CD4-positive, CD25-positive, alpha-beta regulatory T cell (primary cell): ENCODE results near the gene CBFA2T2. TPM values are rescaled to one million over a fixed set of nuclear protein-coding genes. Genes with fewer than 3 reads are reported as not detected.
"Not testable (repeated sequence)": the region's sequence is repeated elsewhere in the genome, so short reads cannot be mapped to it uniquely, and the experiment has no call there.

Source experiments
- ATAC-seq, 2 donors: fragments of 150-1000 bp; cut with Tn5 transposase; one replicate each; pipeline ENCODE4 v1.10.0; 2021; ENCODE audit warnings: low read depth in 2 of 2, moderate number of reproducible peaks in 2 of 2, moderate library complexity in 1 of 2
- DNase-seq, 3 donors: peaks; one replicate each; pipeline versions ENCODE4 v3.0.0 to v3.0.0-alpha.2; 2012 to 2022; ENCODE audit warnings: mixed read lengths in 1 of 3
- H3K27ac ChIP-seq: one replicate; pipeline ENCODE4 v1.7.0; 2013; ENCODE audit warnings: mild to moderate bottlenecking, low read length; ENCODE audit not compliant: insufficient read depth, poor library complexity, severe bottlenecking
- H3K27me3 ChIP-seq: one replicate; pipeline ENCODE4 v1.7.0; 2013; ENCODE audit warnings: low read length; ENCODE audit not compliant: control insufficient read depth, insufficient read depth
- H3K36me3 ChIP-seq: one replicate; pipeline ENCODE4 v1.7.0; 2013; ENCODE audit warnings: mild to moderate bottlenecking, low read length, moderate library complexity; ENCODE audit not compliant: control insufficient read depth, insufficient read depth
- H3K4me1 ChIP-seq: 2 replicates; pipeline ENCODE4 v1.7.0; 2013; ENCODE audit warnings: mild to moderate bottlenecking, low read length; ENCODE audit not compliant: insufficient read depth, control insufficient read depth, poor library complexity, severe bottlenecking
- H3K4me3 ChIP-seq: one replicate; pipeline ENCODE4 v1.7.0; 2013; ENCODE audit warnings: low read depth, mild to moderate bottlenecking, low read length, moderate library complexity
- H3K9me3 ChIP-seq, 2 experiments: 1 replicate in 1 of 2; 2 replicates in 1 of 2; pipeline ENCODE4 v1.7.0; 2013; ENCODE audit warnings: low read length in 2 of 2, mild to moderate bottlenecking in 1 of 2, moderate library complexity in 1 of 2; ENCODE audit not compliant: control insufficient read depth in 2 of 2
- H3K27ac Mint-ChIP-seq, 3 donors: one replicate each; pipeline ENCODE4 v1.8.0; 2020 to 2022; ENCODE audit warnings: mild to moderate bottlenecking in 3 of 3, mixed read lengths in 3 of 3, moderate library complexity in 2 of 3
- H3K27me3 Mint-ChIP-seq: one replicate; pipeline ENCODE4 v1.8.0; 2022; ENCODE audit warnings: mild to moderate bottlenecking, mixed read lengths
- H3K36me3 Mint-ChIP-seq: one replicate; pipeline ENCODE4 v1.8.0; 2020; ENCODE audit warnings: mixed read lengths
- H3K4me1 Mint-ChIP-seq, 4 donors: one replicate each; pipeline ENCODE4 v1.8.0; 2020 to 2022; ENCODE audit warnings: mixed read lengths in 4 of 4, mild to moderate bottlenecking in 1 of 4
- H3K4me3 Mint-ChIP-seq, 4 donors: one replicate each; pipeline ENCODE4 v1.8.0; 2020 to 2022; ENCODE audit warnings: mild to moderate bottlenecking in 4 of 4, mixed read lengths in 4 of 4, moderate library complexity in 3 of 4
- H3K9me3 Mint-ChIP-seq, 7 donors: one replicate each; pipeline ENCODE4 v1.8.0; 2020 to 2022; ENCODE audit warnings: mixed read lengths in 7 of 7, mild to moderate bottlenecking in 3 of 7, moderate library complexity in 2 of 7
- polyA plus RNA-seq, 4 donors: library from polyadenylated mRNA; unstranded; fragments of 300-500 nt; fragmentation: Illumina TruSeq; gene quantifications; one replicate each; pipeline ENCODE4 v1.2.3, GENCODE V29; 2021
- total RNA-seq: library from RNA; stranded (reverse); gene quantifications from one replicate; pipeline ENCODE4 v1.2.3, GENCODE V29; 2022

Gene CBFA2T2
- total and polyA plus RNA-seq, 5 donors from 2014 or later, result 11.8 to 31.0 (median 14.0) TPM

DNA sequence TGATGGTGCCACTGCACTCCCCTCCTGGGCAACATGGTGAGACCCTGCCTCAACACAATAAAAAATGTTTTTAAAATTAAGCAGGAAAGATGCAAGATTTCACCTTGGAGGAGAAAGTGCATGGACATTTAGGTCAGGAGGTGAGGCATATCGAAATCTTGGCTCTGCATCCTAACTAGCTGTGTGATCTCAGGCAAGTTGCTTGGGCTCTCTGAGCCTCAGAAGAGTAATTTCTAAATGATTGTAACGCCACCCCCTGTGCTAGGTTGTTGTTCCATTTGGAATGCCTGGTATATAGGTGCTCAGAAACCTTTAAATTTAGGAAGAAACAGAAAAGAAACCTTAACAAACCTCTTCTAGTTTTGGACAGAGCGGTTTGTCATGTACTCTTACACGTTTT lies 136.3 kb downstream of the CBFA2T2 start:
- Mint-ChIP-seq H3K4me3 (no peak overlapping the region), H3K9me3 (peaks cover 0 to 2% (median 0%) of the 10 kb centered on the region in 7 donors), H3K36me3 (peaks cover 53% of the 10 kb centered on the region), H3K4me1 (peaks cover 18 to 34% (median 23%) of the 10 kb centered on the region in 4 donors), H3K27me3 (no peaks in the 10 kb centered on the region), H3K27ac (peak overlapping the region in 1 of 3 donors; percentile 78)
- Histone ChIP-seq H3K27me3 (no peaks in the 10 kb centered on the region), H3K4me1 (peaks cover 16% of the 10 kb centered on the region), H3K27ac (no peak overlapping the region), H3K9me3 (no peaks in the 10 kb centered on the region), H3K4me3 (no peak overlapping the region), H3K36me3 (peaks cover 55% of the 10 kb centered on the region)
- DNase-seq (no peak), ATAC-seq (no peak)

DNA sequence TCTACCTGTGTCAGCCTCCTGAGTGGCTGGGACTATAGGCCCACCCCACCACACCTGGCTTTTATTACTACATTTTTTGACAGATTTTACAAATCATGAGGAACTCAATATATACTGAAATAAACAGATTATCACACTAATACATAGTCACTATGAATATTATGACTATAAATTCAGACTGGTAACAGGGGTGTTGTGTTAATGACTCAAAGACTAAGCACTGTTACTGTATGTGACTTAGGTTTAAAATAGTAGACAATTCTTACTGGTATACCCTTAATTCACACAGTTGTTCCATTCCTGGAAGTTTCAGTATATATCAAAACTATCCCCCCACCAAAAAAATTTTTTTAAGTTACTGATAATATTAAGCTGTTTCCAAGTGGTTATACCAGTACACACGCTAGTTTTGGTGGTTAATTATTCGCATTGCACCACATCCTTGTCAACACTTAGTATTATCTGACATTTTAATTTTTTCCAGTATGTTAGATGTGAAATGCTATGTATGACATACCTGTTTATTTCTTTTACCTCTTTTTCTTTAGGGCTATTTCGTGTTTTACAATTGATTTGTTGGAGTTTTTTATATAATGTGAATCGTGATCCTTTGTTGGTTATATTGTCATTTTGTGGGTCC lies 137.8 kb downstream of the CBFA2T2 start:
- no peak overlapping the region for H3K4me3 Mint-ChIP-seq
- ATAC-seq (no peak), DNase-seq (no peak)
- Histone ChIP-seq H3K27me3 (no peaks in the 10 kb centered on the region), H3K9me3 (no peaks in the 10 kb centered on the region), H3K4me3 (no peak overlapping the region), H3K27ac (no peak overlapping the region), H3K4me1 (peaks cover 16% of the 10 kb centered on the region), H3K36me3 (peaks cover 56% of the 10 kb centered on the region)
- H3K4me1 Mint-ChIP-seq, result peaks cover 12 to 27% (median 19%) of the 10 kb centered on the region in 4 donors
- peaks cover 51% of the 10 kb centered on the region for H3K36me3 Mint-ChIP-seq
- H3K27me3 Mint-ChIP-seq, result no peaks in the 10 kb centered on the region
- no peak overlapping the region for H3K27ac Mint-ChIP-seq
- peaks cover 0 to 2% (median 0%) of the 10 kb centered on the region in 7 donors for H3K9me3 Mint-ChIP-seq

DNA sequence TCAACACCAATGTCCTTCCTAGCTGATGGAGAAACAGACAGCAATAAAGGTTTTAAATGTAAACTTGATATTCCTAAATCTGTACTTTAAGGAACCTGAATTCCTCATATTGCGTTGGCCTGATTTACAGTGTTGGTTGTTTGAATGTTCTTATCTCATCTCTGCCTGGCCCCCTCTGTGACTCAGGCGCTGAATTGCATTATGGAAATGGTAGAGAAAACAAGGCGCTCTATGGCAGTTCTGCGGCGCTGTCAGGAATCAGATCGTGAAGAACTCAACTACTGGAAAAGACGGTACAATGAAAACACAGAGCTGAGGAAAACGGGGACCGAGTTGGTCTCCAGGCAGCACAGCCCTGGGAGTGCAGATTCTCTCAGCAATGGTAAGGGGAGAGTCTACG lies 139.6 kb downstream of the CBFA2T2 start:
- no peak overlapping the region for H3K27ac ChIP-seq
- Mint-ChIP-seq H3K36me3 (peaks cover 46% of the 10 kb centered on the region), H3K4me1 (peaks cover 12 to 23% (median 15%) of the 10 kb centered on the region in 4 donors), H3K27me3 (no peaks in the 10 kb centered on the region), H3K9me3 (no peaks in the 10 kb centered on the region), H3K27ac (peak overlapping the region in 1 of 3 donors; percentile 39), H3K4me3 (no peak overlapping the region)
- H3K27me3 ChIP-seq, result no peaks in the 10 kb centered on the region
- DNase-seq (no peak), ATAC-seq (no peak)
- no peak overlapping the region for H3K4me3 ChIP-seq
- peaks cover 11% of the 10 kb centered on the region for H3K4me1 ChIP-seq
- no peaks in the 10 kb centered on the region for H3K9me3 ChIP-seq
- H3K36me3 ChIP-seq, result peaks cover 51% of the 10 kb centered on the region

DNA sequence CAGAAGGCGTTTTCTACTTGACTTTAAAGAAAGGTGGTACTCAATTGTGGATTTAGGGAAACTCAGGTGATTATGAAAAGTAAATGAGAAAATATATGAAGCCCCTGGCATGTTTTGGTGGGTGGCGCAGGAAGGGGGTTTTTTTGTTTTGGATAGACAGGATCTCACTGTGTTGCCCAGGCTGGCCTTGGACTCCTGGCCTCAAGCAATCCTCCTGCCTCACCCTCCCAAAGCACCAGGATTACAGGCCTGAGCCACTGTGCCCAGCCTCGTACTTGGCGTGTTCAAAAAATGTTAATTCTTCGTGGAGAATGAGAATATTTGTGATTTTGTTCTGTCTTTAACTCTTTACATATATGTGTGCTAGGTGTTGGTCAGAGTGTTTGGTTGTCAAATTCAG lies 140.1 kb downstream of the CBFA2T2 start:
- Mint-ChIP-seq H3K36me3 (peaks cover 42% of the 10 kb centered on the region), H3K9me3 (no peaks in the 10 kb centered on the region), H3K4me3 (no peak overlapping the region), H3K27me3 (no peaks in the 10 kb centered on the region), H3K27ac (peak overlapping the region in 1 of 3 donors; percentile 79), H3K4me1 (peaks cover 9 to 19% (median 12%) of the 10 kb centered on the region in 4 donors)
- Histone ChIP-seq H3K27me3 (no peaks in the 10 kb centered on the region), H3K27ac (no peak overlapping the region), H3K4me3 (no peak overlapping the region), H3K36me3 (peaks cover 51% of the 10 kb centered on the region), H3K4me1 (peaks cover 6% of the 10 kb centered on the region), H3K9me3 (no peaks in the 10 kb centered on the region)
- DNase-seq, result no peak
- no peak for ATAC-seq

DNA sequence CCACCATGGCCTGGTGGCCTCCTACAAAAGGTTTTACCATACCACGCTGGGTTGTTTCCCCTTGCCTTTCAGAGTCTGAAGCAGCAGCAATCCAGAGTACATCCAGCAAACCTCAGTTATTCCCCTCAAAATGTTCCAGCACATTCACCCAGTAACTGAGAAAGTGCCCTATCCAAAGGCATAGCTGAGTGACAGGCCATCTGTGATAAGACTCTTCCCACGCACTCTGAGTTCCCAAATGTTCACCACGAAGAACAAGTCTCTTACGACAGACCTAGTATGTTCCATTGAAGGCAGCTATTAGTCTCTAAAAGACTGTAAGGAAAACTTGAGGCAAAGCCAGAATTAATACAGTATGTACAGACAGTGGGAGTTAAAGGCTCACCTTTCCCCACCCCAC lies 140.6 kb downstream of the CBFA2T2 start:
- Mint-ChIP-seq H3K27ac (peak overlapping the region in 1 of 3 donors; percentile 79), H3K36me3 (peaks cover 39% of the 10 kb centered on the region), H3K4me3 (no peak overlapping the region), H3K27me3 (no peaks in the 10 kb centered on the region), H3K4me1 (peaks cover 5 to 15% (median 7%) of the 10 kb centered on the region in 4 donors), H3K9me3 (no peaks in the 10 kb centered on the region)
- no peak for ATAC-seq
- peaks cover 49% of the 10 kb centered on the region for H3K36me3 ChIP-seq
- H3K9me3 ChIP-seq, result no peaks in the 10 kb centered on the region
- DNase-seq, result no peak
- no peaks in the 10 kb centered on the region for H3K27me3 ChIP-seq
- H3K4me3 ChIP-seq, result no peak overlapping the region
- no peak overlapping the region for H3K27ac ChIP-seq
- H3K4me1 ChIP-seq, result peaks cover 5% of the 10 kb centered on the region

DNA sequence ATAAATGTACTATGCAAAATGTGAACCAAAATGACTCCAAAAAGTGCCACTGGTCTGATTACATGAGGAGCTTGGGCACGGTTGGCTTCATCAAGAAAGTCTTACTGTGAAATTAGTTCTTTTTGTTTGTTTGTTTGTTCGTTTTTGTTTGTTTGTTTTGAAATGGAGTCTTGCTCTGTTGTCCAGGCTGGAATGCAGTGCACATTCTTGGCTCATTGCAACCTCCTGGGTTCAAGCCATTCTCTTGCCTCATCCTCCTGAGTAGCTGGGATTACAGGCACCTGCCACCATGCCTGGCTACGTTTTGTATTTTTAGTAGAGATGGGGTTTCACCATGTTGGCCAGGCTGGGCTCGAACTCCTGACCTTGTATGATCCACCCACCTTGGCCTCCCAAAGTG lies 142.0 kb downstream of the CBFA2T2 start:
- H3K27ac ChIP-seq, H3K9me3 ChIP-seq, ATAC-seq, H3K4me3 Mint-ChIP-seq, H3K27me3 ChIP-seq, H3K4me3 ChIP-seq, H3K9me3 Mint-ChIP-seq, DNase-seq, H3K27me3 Mint-ChIP-seq, H3K4me1 ChIP-seq: not testable (repeated sequence)
- H3K36me3 ChIP-seq, result peaks cover 48% of the 10 kb centered on the region
- peaks cover 43% of the 10 kb centered on the region for H3K36me3 Mint-ChIP-seq
- peaks cover 3 to 15% (median 5%) of the 10 kb centered on the region in 4 donors for H3K4me1 Mint-ChIP-seq
- H3K27ac Mint-ChIP-seq, result peak overlapping the region in 1 of 3 donors; percentile 14

DNA sequence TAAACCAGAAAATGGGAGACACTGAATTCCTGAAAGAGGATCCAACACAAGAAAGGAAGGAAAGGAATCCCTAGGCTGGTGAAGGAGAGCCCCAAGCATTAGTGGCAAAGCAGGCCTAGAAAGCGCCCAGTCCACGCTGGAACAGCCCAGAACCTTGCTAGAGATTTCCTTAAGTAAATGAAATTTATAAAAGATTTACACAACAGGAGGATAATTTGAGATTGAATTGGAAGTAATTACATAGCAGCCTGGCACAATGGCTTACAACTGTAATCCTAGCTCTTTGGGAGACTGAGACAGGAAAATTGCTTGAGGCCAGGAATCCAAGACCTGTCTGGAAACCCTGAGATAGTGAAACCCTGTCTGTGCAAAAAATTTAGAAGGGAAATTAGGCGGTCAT lies 145.4 kb downstream of the CBFA2T2 start:
- DNase-seq (no peak), ATAC-seq (no peak)
- H3K4me3 Mint-ChIP-seq, result no peak overlapping the region
- H3K27ac ChIP-seq, result no peak overlapping the region
- peaks cover 41% of the 10 kb centered on the region for H3K36me3 ChIP-seq
- H3K36me3 Mint-ChIP-seq, result peaks cover 43% of the 10 kb centered on the region
- no peaks in the 10 kb centered on the region for H3K27me3 Mint-ChIP-seq
- no peaks in the 10 kb centered on the region for H3K9me3 ChIP-seq
- no peaks in the 10 kb centered on the region for H3K9me3 Mint-ChIP-seq
- H3K4me3 ChIP-seq, result no peak overlapping the region
- peaks cover 5% of the 10 kb centered on the region for H3K4me1 ChIP-seq
- H3K27me3 ChIP-seq, result no peaks in the 10 kb centered on the region
- H3K27ac Mint-ChIP-seq, result peak overlapping the region in 1 of 3 donors; percentile 57
- peaks cover 3 to 9% (median 5%) of the 10 kb centered on the region in 4 donors for H3K4me1 Mint-ChIP-seq

DNA sequence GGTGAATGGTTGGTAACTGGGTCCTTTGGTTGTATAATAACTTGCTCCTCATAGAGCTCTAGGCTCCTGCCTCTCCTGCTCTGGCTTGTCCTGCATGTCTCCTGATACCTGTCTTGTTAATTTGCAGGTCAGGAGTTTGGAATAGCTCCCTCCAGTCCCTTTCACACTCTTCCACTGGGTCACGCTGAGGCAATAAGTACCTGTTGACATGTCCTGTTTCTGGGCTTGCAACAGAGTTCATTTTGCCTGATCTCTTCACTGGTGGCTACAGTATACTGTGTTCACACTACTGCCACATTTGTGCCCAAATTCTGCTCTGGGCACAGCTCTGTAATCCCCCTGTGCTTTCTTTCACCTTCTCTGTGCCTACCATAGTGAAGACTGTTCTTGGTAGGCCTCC lies 146.9 kb downstream of the CBFA2T2 start:
- Mint-ChIP-seq H3K4me3 (no peak overlapping the region), H3K27ac (peak overlapping the region in 1 of 3 donors; percentile 28), H3K36me3 (peaks cover 36% of the 10 kb centered on the region), H3K9me3 (no peaks in the 10 kb centered on the region), H3K27me3 (no peaks in the 10 kb centered on the region), H3K4me1 (peaks cover 3 to 9% (median 7%) of the 10 kb centered on the region in 4 donors)
- ATAC-seq (no peak), DNase-seq (no peak)
- Histone ChIP-seq H3K27ac (no peak overlapping the region), H3K27me3 (no peaks in the 10 kb centered on the region), H3K4me3 (no peak overlapping the region), H3K36me3 (peaks cover 48% of the 10 kb centered on the region), H3K4me1 (peaks cover 5% of the 10 kb centered on the region), H3K9me3 (no peaks in the 10 kb centered on the region)
